K562 (cell line): ENCODE data around the gene PSPC1. TPM values are rescaled to one million over a fixed set of nuclear protein-coding genes. Genes with fewer than 3 reads are reported as not detected.

Source experiments
- polyA plus RNA-seq, 8 experiments: library from polyadenylated mRNA; depleted of rRNA in 4 of 8; stranded (reverse) in 5 of 8; unstranded in 3 of 8; fragments of >200 nt; fragmentation: Nextera tagmentation in 2 of 8; fragmentation: Illumina TruSeq in 1 of 8; extraction: Ambion mirVana in 2 of 8; extraction: Trizol in 1 of 8; gene quantifications; 2 replicates each; pipeline versions ENCODE4 v1.2.1 to v1.2.3, GENCODE V29; 2011 to 2014; ENCODE audit warnings: inconsistent platforms in 1 of 8, missing spikeins in 1 of 8
- small RNA-seq: library from RNA; depleted of rRNA; stranded (forward); fragments of <200 nt; gene quantifications from one replicate; pipeline ENCODE3, GENCODE V24; 2014
- total RNA-seq, 7 experiments: library from RNA; depleted of rRNA in 6 of 7; stranded (reverse); fragments of >200 nt in 6 of 7; fragmentation: Illumina TruSeq in 2 of 7; extraction: Trizol in 2 of 7; gene quantifications; 2 replicates each; pipeline versions ENCODE4 v1.2.1 to v1.2.3, GENCODE V29; 2011 to 2021; ENCODE audit warnings: low replicate concordance in 1 of 7

The PSPC1 gene
- total and polyA plus RNA-seq, 9 of the 15 experiments (the other 6 are each of a cell fraction or from before 2014, with no cell fraction given) = 8.6 to 60.4 (median 42.4) TPM

Small RNA genes within 50 kb of the gene (small RNA-seq; reads per million reads assigned to genes)
- gene RN7SL166P = not detected

Other genes with a start within 250 kb of the PSPC1 start
- not detected in 2 replicates for gene TPTE2, start 221.4 kb downstream of the PSPC1 start, total RNA-seq (2014; rRNA removed)
- not detected in 2 replicates for gene TPTE2, start 221.4 kb downstream of the PSPC1 start, total RNA-seq (2014; rRNA removed; fragmentation: Illumina TruSeq; extraction: Trizol)
- not detected in 2 replicates for gene TPTE2, start 221.4 kb downstream of the PSPC1 start, total RNA-seq (2015; rRNA removed; fragmentation: Illumina TruSeq; extraction: Trizol)
- gene TPTE2, start 221.4 kb downstream of the PSPC1 start, total RNA-seq (2021) = not detected in 2 replicates
- gene TPTE2, start 221.4 kb downstream of the PSPC1 start, polyA plus RNA-seq (2011; rRNA removed) = not detected in 2 replicates
- not detected in 2 replicates for gene TPTE2, start 221.4 kb downstream of the PSPC1 start, polyA plus RNA-seq (2014; fragmentation: Illumina TruSeq; extraction: Trizol)
- gene TPTE2, start 221.4 kb downstream of the PSPC1 start, polyA plus RNA-seq (2014; fragmentation: Nextera tagmentation; extraction: Ambion mirVana) = not detected
- not detected in 2 replicates for gene TPTE2, start 221.4 kb downstream of the PSPC1 start, polyA plus RNA-seq (2014; rRNA removed)
- gene MPHOSPH8, start 149.3 kb downstream of the PSPC1 start, total RNA-seq (2014; rRNA removed) = 14.0 and 18.3 TPM in 2 replicates
- 17.8 and 18.7 TPM in 2 replicates for gene MPHOSPH8, start 149.3 kb downstream of the PSPC1 start, total RNA-seq (2014; rRNA removed; fragmentation: Illumina TruSeq; extraction: Trizol)
- 17.8 and 21.9 TPM in 2 replicates for gene MPHOSPH8, start 149.3 kb downstream of the PSPC1 start, total RNA-seq (2015; rRNA removed; fragmentation: Illumina TruSeq; extraction: Trizol)
- gene MPHOSPH8, start 149.3 kb downstream of the PSPC1 start, total RNA-seq (2021) = 14.2 and 15.9 TPM in 2 replicates
- gene MPHOSPH8, start 149.3 kb downstream of the PSPC1 start, polyA plus RNA-seq (2011; rRNA removed) = 15.6 and 16.6 TPM in 2 replicates
- gene MPHOSPH8, start 149.3 kb downstream of the PSPC1 start, polyA plus RNA-seq (2014; fragmentation: Illumina TruSeq; extraction: Trizol) = 21.3 and 24.8 TPM in 2 replicates
- gene MPHOSPH8, start 149.3 kb downstream of the PSPC1 start, polyA plus RNA-seq (2014; fragmentation: Nextera tagmentation; extraction: Ambion mirVana) = 10 to 100 TPM; 10.3 to 15.6 TPM
- gene MPHOSPH8, start 149.3 kb downstream of the PSPC1 start, polyA plus RNA-seq (2014; rRNA removed) = 21.1 and 23.5 TPM in 2 replicates
- gene ZMYM5, start 80.7 kb upstream of the PSPC1 start, total RNA-seq (2014; rRNA removed) = 5.0 and 5.4 TPM in 2 replicates
- 11.9 and 15.8 TPM in 2 replicates for gene ZMYM5, start 80.7 kb upstream of the PSPC1 start, total RNA-seq (2014; rRNA removed; fragmentation: Illumina TruSeq; extraction: Trizol)
- 9.6 and 10.3 TPM in 2 replicates for gene ZMYM5, start 80.7 kb upstream of the PSPC1 start, total RNA-seq (2015; rRNA removed; fragmentation: Illumina TruSeq; extraction: Trizol)
- gene ZMYM5, start 80.7 kb upstream of the PSPC1 start, total RNA-seq (2021) = 6.8 and 7.8 TPM in 2 replicates
- 8.5 and 10.3 TPM in 2 replicates for gene ZMYM5, start 80.7 kb upstream of the PSPC1 start, polyA plus RNA-seq (2011; rRNA removed)
- 10.0 and 10.3 TPM in 2 replicates for gene ZMYM5, start 80.7 kb upstream of the PSPC1 start, polyA plus RNA-seq (2014; fragmentation: Illumina TruSeq; extraction: Trizol)
- gene ZMYM5, start 80.7 kb upstream of the PSPC1 start, polyA plus RNA-seq (2014; fragmentation: Nextera tagmentation; extraction: Ambion mirVana) = 1 to 10 TPM; 6.5 to 7.7 TPM
- gene ZMYM5, start 80.7 kb upstream of the PSPC1 start, polyA plus RNA-seq (2014; rRNA removed) = 6.5 and 7.2 TPM in 2 replicates
- gene ZMYM2, start 175.8 kb upstream of the PSPC1 start, total RNA-seq (2014; rRNA removed) = 15.3 and 16.8 TPM in 2 replicates
- 41.2 and 41.8 TPM in 2 replicates for gene ZMYM2, start 175.8 kb upstream of the PSPC1 start, total RNA-seq (2014; rRNA removed; fragmentation: Illumina TruSeq; extraction: Trizol)
- gene ZMYM2, start 175.8 kb upstream of the PSPC1 start, total RNA-seq (2015; rRNA removed; fragmentation: Illumina TruSeq; extraction: Trizol) = 34.2 and 38.2 TPM in 2 replicates
- gene ZMYM2, start 175.8 kb upstream of the PSPC1 start, total RNA-seq (2021) = 26.0 and 26.8 TPM in 2 replicates
- 34.0 and 48.8 TPM in 2 replicates for gene ZMYM2, start 175.8 kb upstream of the PSPC1 start, polyA plus RNA-seq (2011; rRNA removed)
- gene ZMYM2, start 175.8 kb upstream of the PSPC1 start, polyA plus RNA-seq (2014; fragmentation: Illumina TruSeq; extraction: Trizol) = 26.8 and 32.1 TPM in 2 replicates
- 1 to 10 TPM; 5.0 to 8.8 TPM for gene ZMYM2, start 175.8 kb upstream of the PSPC1 start, polyA plus RNA-seq (2014; fragmentation: Nextera tagmentation; extraction: Ambion mirVana)
- gene ZMYM2, start 175.8 kb upstream of the PSPC1 start, polyA plus RNA-seq (2014; rRNA removed) = 16.4 and 19.3 TPM in 2 replicates